IMR-90 (cell line): Measurements from ENCODE around the gene ZNF236. TPM values are rescaled to one million over a fixed set of nuclear protein-coding genes. Genes with fewer than 3 reads are reported as not detected.

Experiments
- ATAC-seq: fragments of 200-7000 bp; cut with Tn5 transposase; 2 replicates; pipeline ENCODE4 v1.9.1; 2020; ENCODE audit warnings: low read depth, mild to moderate bottlenecking, moderate library complexity
- BruUV-seq: library from RNA; stranded (reverse); fragments of 400-500 nt; replicated peaks from 2 replicates; lab custom pipeline; 2021; lab: Mats Ljungman, UMichigan
- CTCF ChIA-PET: fragments of 300-600 bp; formaldehyde crosslinking; extraction: SDS; loops from one replicate; lab custom pipeline; 2021; ENCODE audit warnings: antibody characterized with exemption; lab: Yijun Ruan, JAX
- POLR2A ChIA-PET: fragments of 300-600 bp; sonication (Branson Sonifier 250); formaldehyde crosslinking; loops from one replicate; lab custom pipeline; 2022; ENCODE audit warnings: antibody characterized with exemption; ENCODE audit not compliant: unreplicated experiment; lab: Charles Lee
- DNase-seq: peaks from one replicate; pipeline ENCODE4 v3.0.0; 2013
- H2AFZ ChIP-seq: replicated peaks from 2 replicates; pipeline ENCODE3; 2013; ENCODE audit warnings: low read length, mild to moderate bottlenecking; ENCODE audit not compliant: poor library complexity
- H2AK5ac ChIP-seq: 2 replicates; pipeline ENCODE4 v1.6.1; 2013; ENCODE audit warnings: low read depth, low read length, inconsistent platforms
- H2AK9ac ChIP-seq: replicated peaks from 2 replicates; pipeline ENCODE3; 2013; ENCODE audit warnings: mild to moderate bottlenecking, low read depth, low read length, moderate library complexity; ENCODE audit not compliant: poor library complexity
- H2BK120ac ChIP-seq: 2 replicates; pipeline ENCODE4 v1.6.1; 2013; ENCODE audit warnings: low read depth, low read length, inconsistent platforms
- H2BK15ac ChIP-seq: 3 replicates; pipeline ENCODE4 v1.6.1; 2013; ENCODE audit warnings: low read depth, low read length, inconsistent platforms
- H2BK20ac ChIP-seq: 2 replicates; pipeline ENCODE4 v1.6.1; 2013; ENCODE audit warnings: low read depth, mild to moderate bottlenecking, inconsistent platforms, low read length, moderate library complexity
- H2BK5ac ChIP-seq: 2 replicates; pipeline ENCODE4 v1.6.1; 2013; ENCODE audit warnings: mild to moderate bottlenecking, low read depth, low read length, inconsistent platforms; ENCODE audit not compliant: poor library complexity, severe bottlenecking
- H3K14ac ChIP-seq: replicated peaks from 2 replicates; pipeline ENCODE4 v1.6.1; 2013; ENCODE audit warnings: low read depth, low read length, inconsistent platforms
- H3K18ac ChIP-seq: 2 replicates; pipeline ENCODE4 v1.6.1; 2013; ENCODE audit warnings: low read depth, low read length, control low read depth
- H3K23ac ChIP-seq: 2 replicates; pipeline ENCODE4 v1.6.1; 2013; ENCODE audit warnings: low read depth, low read length, inconsistent platforms
- H3K27ac ChIP-seq: 2 replicates; pipeline ENCODE4 v1.5.1; 2013; ENCODE audit warnings: mild to moderate bottlenecking, control low read depth, low read length; ENCODE audit not compliant: insufficient read depth
- H3K27me3 ChIP-seq: 2 replicates; pipeline ENCODE4 v1.6.1; 2013; ENCODE audit warnings: low read length; ENCODE audit not compliant: control insufficient read depth, insufficient read depth
- H3K36me3 ChIP-seq: 2 replicates; pipeline ENCODE4 v1.6.1; 2013; ENCODE audit warnings: low read length, mixed read lengths; ENCODE audit not compliant: control insufficient read depth, insufficient read depth
- H3K4ac ChIP-seq: 2 replicates; pipeline ENCODE4 v1.6.1; 2013; ENCODE audit warnings: low read depth, low read length, inconsistent platforms
- H3K4me1 ChIP-seq: 2 replicates; pipeline ENCODE4 v1.6.1; 2013; ENCODE audit warnings: low read length, mixed read lengths; ENCODE audit not compliant: control insufficient read depth, insufficient read depth
- H3K4me2 ChIP-seq: 2 replicates; pipeline ENCODE4 v1.6.1; 2013; ENCODE audit warnings: low read depth, mild to moderate bottlenecking, control low read depth, low read length, moderate library complexity
- H3K4me3 ChIP-seq: 2 replicates; pipeline ENCODE4 v1.5.1; 2013; ENCODE audit warnings: low read depth, mild to moderate bottlenecking, control low read depth, low read length, moderate library complexity; ENCODE audit not compliant: insufficient read depth
- H3K56ac ChIP-seq: 2 replicates; pipeline ENCODE4 v1.6.1; 2013; ENCODE audit warnings: low read length, inconsistent platforms; ENCODE audit not compliant: insufficient read depth; ENCODE audit errors: extremely low read depth
- H3K79me1 ChIP-seq, 2 experiments: 2 replicates each; pipeline ENCODE4 v1.6.1; 2013; ENCODE audit warnings: low read length in 2 of 2, inconsistent platforms in 1 of 2, low read depth in 1 of 2
- H3K9ac ChIP-seq: 2 replicates; pipeline ENCODE4 v1.6.1; 2013; ENCODE audit warnings: low read depth, low read length, control low read depth
- H3K9me1 ChIP-seq: 2 replicates; pipeline ENCODE4 v1.6.1; 2013; ENCODE audit warnings: low read length, inconsistent platforms; ENCODE audit not compliant: insufficient read depth
- H3K9me3 ChIP-seq: 2 replicates; pipeline ENCODE4 v1.6.1; 2013; ENCODE audit warnings: low read length; ENCODE audit not compliant: control insufficient read depth, insufficient read depth
- H4K20me1 ChIP-seq: 2 replicates; pipeline ENCODE4 v1.6.1; 2013; ENCODE audit warnings: low read length, inconsistent platforms; ENCODE audit not compliant: insufficient read depth
- H4K5ac ChIP-seq: 2 replicates; pipeline ENCODE4 v1.6.1; 2013; ENCODE audit warnings: mild to moderate bottlenecking, low read depth, low read length, control low read depth
- H4K8ac ChIP-seq, 2 experiments: 2 replicates each; pipeline ENCODE4 v1.6.1; 2013; ENCODE audit warnings: low read depth in 2 of 2, low read length in 2 of 2, control low read depth in 1 of 2, inconsistent platforms in 1 of 2
- H4K91ac ChIP-seq: 2 replicates; pipeline ENCODE4 v1.6.1; 2013; ENCODE audit warnings: low read depth, low read length, inconsistent platforms; ENCODE audit not compliant: insufficient read depth
- FOS ChIP-seq: fragments of 150-350 bp; IDR thresholded peaks from 2 replicates; pipeline ENCODE4 v1.6.1; 2016; ENCODE audit warnings: low read depth, low read length
- MAZ ChIP-seq: IDR thresholded peaks from 2 replicates; pipeline ENCODE4 v1.6.1; 2012; ENCODE audit warnings: low read depth, mild to moderate bottlenecking, low read length, improper control_type of control experiment, moderate library complexity, borderline replicate concordance
- NFE2L2 ChIP-seq: fragments of 150-350 bp; IDR thresholded peaks from 2 replicates; pipeline ENCODE4 v1.6.1; 2016; ENCODE audit warnings: low read depth, mild to moderate bottlenecking, low read length
- POLR2A ChIP-seq: IDR thresholded peaks from 2 replicates; pipeline ENCODE4 v1.6.1; 2012; ENCODE audit warnings: mild to moderate bottlenecking, low read depth, low read length
- RAD21 ChIP-seq: IDR thresholded peaks from 2 replicates; pipeline ENCODE4 v1.6.1; 2012; ENCODE audit warnings: low read length, improper control_type of control experiment
- RFX5 ChIP-seq: IDR thresholded peaks from 2 replicates; pipeline ENCODE4 v1.8.0; 2012; ENCODE audit warnings: low read depth, mild to moderate bottlenecking, low read length, moderate library complexity
- SMC3 ChIP-seq: fragments of 150-350 bp; IDR thresholded peaks from 2 replicates; pipeline ENCODE4 v1.6.1; 2016; ENCODE audit warnings: low read depth, mild to moderate bottlenecking, antibody characterized with exemption, low read length, moderate library complexity
- WGBS, 2 experiments: methylation state at CpG; one replicate each; pipeline versions ENCODE4 v1.1.5 to v1.1.7; 2013; ENCODE audit warnings: missing lambda C conversion rate in 2 of 2; ENCODE audit not compliant: insufficient read length in 1 of 2; ENCODE audit errors: extremely low coverage in 2 of 2; 5-methylcytosine and 5-hydroxymethylcytosine counted together
- dilution Hi-C: fragments of 300-500 bp; cut with HindIII; formaldehyde crosslinking; loops from one replicate; pipeline ENCODE4 v1.14.3; 2018; ENCODE audit warnings: low sequenced_read_pairs; ENCODE audit not compliant: unreplicated experiment
- in situ Hi-C: fragments of 300-500 bp; cut with MboI; formaldehyde crosslinking; loops from 3 replicates; pipeline ENCODE4 v1.14.3; 2019; ENCODE audit warnings: low sequenced_read_pairs, inconsistent platforms, mixed read lengths
- intact Hi-C: fragments of 100-400 bp; cut with micrococcal nuclease; formaldehyde crosslinking; loops from 2 replicates; pipeline ENCODE4 v1.10.0; 2022
- polyA plus RNA-seq, 3 experiments: library from polyadenylated mRNA; depleted of rRNA; stranded (reverse); fragments of >200 nt; gene quantifications; 2 replicates each; pipeline ENCODE4 v1.2.3, GENCODE V29; 2012; ENCODE audit warnings: low replicate concordance in 1 of 3
- total RNA-seq: library from RNA; depleted of rRNA; stranded (reverse); fragments of >200 nt; gene quantifications from 2 replicates; pipeline ENCODE4 v1.2.3, GENCODE V29; 2012
- TF ChIP-seq, protein P1 (sequence below): conservative IDR thresholded peaks from 2 replicates; pipeline ENCODE4 v1.5.1; 2012; ENCODE audit warnings: mild to moderate bottlenecking, low read depth, low read length, improper control_type of control experiment
- TF ChIP-seq, protein P2 (sequence below): fragments of 150-350 bp; IDR thresholded peaks from 2 replicates; pipeline ENCODE4 v1.6.1; 2016; ENCODE audit warnings: low read depth, mild to moderate bottlenecking, low read length, moderate library complexity, borderline replicate concordance

ZNF236 gene
- total and polyA plus RNA-seq, 2 of the 4 experiments (the other 2 are of a cell fraction), result 3.6 to 9.7 TPM

DNA sequence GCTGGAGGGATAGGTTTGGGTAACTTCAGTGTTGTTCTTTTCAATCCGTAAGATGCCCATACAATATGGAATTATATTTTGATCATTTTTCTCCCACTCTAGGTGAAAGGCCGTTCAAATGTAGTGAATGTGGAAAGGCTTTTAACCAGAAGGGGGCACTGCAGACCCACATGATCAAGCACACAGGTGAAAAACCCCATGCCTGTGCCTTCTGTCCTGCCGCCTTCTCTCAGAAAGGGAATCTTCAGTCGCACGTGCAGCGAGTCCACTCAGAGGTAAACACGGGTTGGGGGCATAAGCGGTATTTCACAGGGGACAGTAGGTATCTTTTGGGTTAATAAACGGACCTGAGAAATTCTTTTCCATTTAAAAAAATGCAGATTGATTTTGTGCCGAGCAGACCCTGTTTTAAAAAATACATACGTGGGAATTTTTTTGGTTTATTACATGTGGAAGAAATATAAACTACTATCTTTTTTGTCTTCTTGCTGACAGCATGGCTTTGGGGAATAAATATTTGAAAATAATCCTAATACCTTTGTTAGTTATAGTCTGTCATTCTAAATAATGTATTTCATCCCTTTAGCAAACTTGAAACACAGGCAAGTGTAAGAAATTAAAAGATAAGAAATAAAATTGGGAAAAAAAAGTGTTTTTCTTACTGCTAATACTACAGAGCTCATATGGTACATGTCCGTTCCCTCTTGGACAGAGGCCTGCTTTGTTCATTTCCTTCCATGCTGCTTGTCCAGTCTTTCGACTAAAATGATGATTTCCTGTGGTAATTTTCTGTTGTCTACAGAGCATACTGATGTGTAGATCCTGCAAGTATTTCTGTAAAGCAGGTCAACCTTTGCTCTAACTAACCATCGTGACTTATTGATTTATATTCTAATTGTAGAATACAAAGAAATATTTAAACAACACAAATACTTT is 53.3 kb downstream of the ZNF236 start:
- no TSS peak for BruUV-seq
- Histone ChIP-seq H2BK120ac (no peak overlapping the region), H2AK5ac (no peak overlapping the region), H3K4me1 (no peaks in the 10 kb centered on the region), H3K4ac (no peak overlapping the region), H3K36me3 (peaks cover 21% of the 10 kb centered on the region), H3K56ac (no peak overlapping the region), H4K91ac (no peak overlapping the region), H2AFZ (no peak overlapping the region), H3K18ac (no peak overlapping the region), H4K20me1 (no peaks in the 10 kb centered on the region), H3K9me1 (no peaks in the 10 kb centered on the region; the same call in 1 of the 2 replicates), H3K4me2 (no peak overlapping the region), H2BK15ac (no peak overlapping the region), H2BK20ac (no peak overlapping the region), H4K8ac (no peak overlapping the region), H3K27ac (no peak overlapping the region), H3K23ac (no peak overlapping the region), H3K9me3 (no peaks in the 10 kb centered on the region), H2BK5ac (no peak overlapping the region), H3K4me3 (no peak overlapping the region), H3K27me3 (no peaks in the 10 kb centered on the region), H4K5ac (no peak overlapping the region), H3K9ac (no peak overlapping the region), H3K14ac (no peak overlapping the region), H2AK9ac (no peak overlapping the region), H3K79me1 (no peaks in the 10 kb centered on the region; a peak in 1 of 4 replicates)
- intact Hi-C loops, result loop anchor here (2.0 kb wide), 1 partner anchor 73 kb away; no protein-coding TSS in a partner anchor
- DNase-seq, result peak; percentile 43
- TF ChIP-seq, protein P1, sequence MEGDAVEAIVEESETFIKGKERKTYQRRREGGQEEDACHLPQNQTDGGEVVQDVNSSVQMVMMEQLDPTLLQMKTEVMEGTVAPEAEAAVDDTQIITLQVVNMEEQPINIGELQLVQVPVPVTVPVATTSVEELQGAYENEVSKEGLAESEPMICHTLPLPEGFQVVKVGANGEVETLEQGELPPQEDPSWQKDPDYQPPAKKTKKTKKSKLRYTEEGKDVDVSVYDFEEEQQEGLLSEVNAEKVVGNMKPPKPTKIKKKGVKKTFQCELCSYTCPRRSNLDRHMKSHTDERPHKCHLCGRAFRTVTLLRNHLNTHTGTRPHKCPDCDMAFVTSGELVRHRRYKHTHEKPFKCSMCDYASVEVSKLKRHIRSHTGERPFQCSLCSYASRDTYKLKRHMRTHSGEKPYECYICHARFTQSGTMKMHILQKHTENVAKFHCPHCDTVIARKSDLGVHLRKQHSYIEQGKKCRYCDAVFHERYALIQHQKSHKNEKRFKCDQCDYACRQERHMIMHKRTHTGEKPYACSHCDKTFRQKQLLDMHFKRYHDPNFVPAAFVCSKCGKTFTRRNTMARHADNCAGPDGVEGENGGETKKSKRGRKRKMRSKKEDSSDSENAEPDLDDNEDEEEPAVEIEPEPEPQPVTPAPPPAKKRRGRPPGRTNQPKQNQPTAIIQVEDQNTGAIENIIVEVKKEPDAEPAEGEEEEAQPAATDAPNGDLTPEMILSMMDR, result peak; percentile 57
- no peak for TF ChIP-seq FOS
- TF ChIP-seq SMC3, result peak; percentile 9; the same call in 1 of the 2 replicates
- no peak for TF ChIP-seq NFE2L2
- TF ChIP-seq MAZ, result no peak
- no peak for TF ChIP-seq RFX5
- TF ChIP-seq RAD21, result peak; percentile 53
- TF ChIP-seq, protein P2, sequence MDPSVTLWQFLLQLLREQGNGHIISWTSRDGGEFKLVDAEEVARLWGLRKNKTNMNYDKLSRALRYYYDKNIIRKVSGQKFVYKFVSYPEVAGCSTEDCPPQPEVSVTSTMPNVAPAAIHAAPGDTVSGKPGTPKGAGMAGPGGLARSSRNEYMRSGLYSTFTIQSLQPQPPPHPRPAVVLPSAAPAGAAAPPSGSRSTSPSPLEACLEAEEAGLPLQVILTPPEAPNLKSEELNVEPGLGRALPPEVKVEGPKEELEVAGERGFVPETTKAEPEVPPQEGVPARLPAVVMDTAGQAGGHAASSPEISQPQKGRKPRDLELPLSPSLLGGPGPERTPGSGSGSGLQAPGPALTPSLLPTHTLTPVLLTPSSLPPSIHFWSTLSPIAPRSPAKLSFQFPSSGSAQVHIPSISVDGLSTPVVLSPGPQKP, result no peak
- no peak for TF ChIP-seq POLR2A
- WGBS, 2 experiments, result no CpG with 5 or more reads among the region's 14 CpGs
- ChIA-PET POLR2A (no interaction called here), CTCF (no interaction called here)
- dilution Hi-C loops, result no loop called here
- peak; percentile 66; the same call in 1 of the 2 replicates for ATAC-seq
- in situ Hi-C loops, result no loop called here
